K562 (cell line): ENCODE data around the gene MAGEA9B. TPM values are rescaled to one million over a fixed set of nuclear protein-coding genes. Genes with fewer than 3 reads are reported as not detected.

Source experiments
- CREB1 ChIP-seq, 2 experiments: sonication (generic) in 1 of 2; formaldehyde crosslinking in 1 of 2; IDR thresholded peaks; 2 replicates each; pipeline versions ENCODE4 v1.6.1 to v1.8.0; 2012 to 2022; ENCODE audit warnings: inconsistent platforms in 1 of 2, mild to moderate bottlenecking in 1 of 2, missing genetic modification reagents in 1 of 2, moderate library complexity in 1 of 2
- CSDE1 ChIP-seq, 2 experiments: fragments of 450-650 bp; IDR thresholded peaks; 2 replicates each; pipeline ENCODE4 v1.6.1; 2016; ENCODE audit warnings: mild to moderate bottlenecking in 1 of 2
- GATA2 ChIP-seq: sonication (generic); formaldehyde crosslinking; IDR thresholded peaks from 2 replicates; pipeline ENCODE4 v1.4.0; 2020; ENCODE audit warnings: mild to moderate bottlenecking, missing genetic modification reagents
- LCOR ChIP-seq: sonication (generic); formaldehyde crosslinking; IDR thresholded peaks from 2 replicates; pipeline ENCODE4 v1.8.0; 2022; ENCODE audit warnings: mild to moderate bottlenecking, missing genetic modification reagents
- MAZ ChIP-seq, 2 experiments: fragments of 450-650 bp in 1 of 2; sonication (generic) in 1 of 2; formaldehyde crosslinking; IDR thresholded peaks in 1 of 2; conservative IDR thresholded peaks in 1 of 2; 2 replicates each; pipeline versions ENCODE4 v1.4.0 to v1.5.0; 2020; ENCODE audit warnings: mild to moderate bottlenecking in 1 of 2, missing genetic modification reagents in 1 of 2
- NFE2 ChIP-seq: IDR thresholded peaks from 2 replicates; pipeline ENCODE4 v1.6.1; 2014; ENCODE audit warnings: antibody characterized with exemption, low read depth
- SIN3A ChIP-seq, 2 experiments: fragments of 150-350 bp in 1 of 2; IDR thresholded peaks; 2 replicates each; pipeline ENCODE4 v1.6.1; 2011 to 2016; ENCODE audit warnings: borderline replicate concordance in 2 of 2, low read depth in 2 of 2, low read length in 2 of 2, mild to moderate bottlenecking in 2 of 2, moderate library complexity in 2 of 2; ENCODE audit not compliant: control insufficient read depth in 1 of 2
- SREBF2 ChIP-seq: sonication (generic); formaldehyde crosslinking; IDR thresholded peaks from 2 replicates; pipeline ENCODE4 v1.4.0; 2020; ENCODE audit warnings: mild to moderate bottlenecking, missing genetic modification reagents
- ZNF79 ChIP-seq: fragments of 250-450 bp; sonication (Bioruptor Pico); IDR thresholded peaks from 2 replicates; pipeline ENCODE4 v1.4.0; 2020; ENCODE audit warnings: low read depth, mild to moderate bottlenecking, moderate library complexity
- polyA plus RNA-seq, 8 experiments: library from polyadenylated mRNA; depleted of rRNA in 4 of 8; stranded (reverse) in 5 of 8; unstranded in 3 of 8; fragments of >200 nt; fragmentation: Nextera tagmentation in 2 of 8; fragmentation: Illumina TruSeq in 1 of 8; extraction: Ambion mirVana in 2 of 8; extraction: Trizol in 1 of 8; gene quantifications; 2 replicates each; pipeline versions ENCODE4 v1.2.1 to v1.2.3, GENCODE V29; 2011 to 2014; ENCODE audit warnings: inconsistent platforms in 1 of 8, missing spikeins in 1 of 8
- total RNA-seq, 7 experiments: library from RNA; depleted of rRNA in 6 of 7; stranded (reverse); fragments of >200 nt in 6 of 7; fragmentation: Illumina TruSeq in 2 of 7; extraction: Trizol in 2 of 7; gene quantifications; 2 replicates each; pipeline versions ENCODE4 v1.2.1 to v1.2.3, GENCODE V29; 2011 to 2021; ENCODE audit warnings: low replicate concordance in 1 of 7
- TF ChIP-seq, protein P1 (sequence below): sonication (generic); formaldehyde crosslinking; IDR thresholded peaks from 2 replicates; pipeline ENCODE4 v1.9.0; 2022; ENCODE audit warnings: mild to moderate bottlenecking, missing genetic modification reagents

The MAGEA9B gene
- total and polyA plus RNA-seq, 9 of the 15 experiments (the other 6 are each of a cell fraction or from before 2014, with no cell fraction given), result 11.2 to 31.2 (median 14.1) TPM

DNA sequence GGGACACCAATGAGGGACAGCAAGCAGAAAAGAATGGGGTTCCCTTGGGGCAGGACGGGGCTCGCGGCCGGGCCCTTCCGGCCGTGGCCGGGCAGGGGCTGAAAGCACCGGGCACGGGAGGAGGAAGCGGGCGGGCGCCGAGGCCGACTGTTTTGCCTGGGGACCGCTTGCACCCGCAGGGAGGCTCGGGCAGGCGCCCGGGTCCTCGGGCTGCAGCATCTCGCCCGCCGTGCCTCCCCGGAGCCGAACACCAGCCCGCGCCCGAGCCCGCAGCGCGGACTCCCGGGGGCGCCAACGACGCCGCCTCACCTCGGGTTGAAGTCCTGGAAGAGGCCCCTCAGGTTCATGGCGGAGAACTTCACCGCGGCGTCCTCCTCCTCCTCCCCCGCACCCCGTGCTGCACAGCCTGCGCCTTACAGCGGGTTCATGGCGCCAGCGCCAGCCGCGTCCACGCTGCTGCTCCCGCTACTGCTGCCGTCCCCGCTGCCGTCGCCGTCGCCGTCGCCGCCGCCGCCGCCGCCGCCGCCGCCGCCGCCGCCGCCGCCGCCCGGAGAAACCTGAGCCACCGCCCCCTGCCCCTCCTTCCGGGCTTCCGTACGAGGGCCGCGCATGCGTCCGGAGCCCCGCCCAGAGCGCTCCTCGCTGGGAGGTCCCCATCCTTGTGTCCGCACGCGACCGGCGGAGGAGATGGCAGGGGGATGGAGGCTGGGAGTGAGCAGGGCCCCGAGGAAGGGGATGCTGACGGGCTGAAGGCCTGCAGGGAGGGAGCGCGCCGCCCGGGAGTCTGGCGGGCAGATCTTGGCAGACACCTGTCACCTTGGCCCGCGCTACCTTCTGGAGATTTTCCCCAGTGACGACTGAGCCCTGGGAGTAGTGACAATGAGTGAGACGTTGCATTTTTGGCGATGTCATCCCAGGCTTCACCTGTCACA is 44.2 kb upstream of the MAGEA9B start, which contains the start of gene TMEM185A (continued):
- TF ChIP-seq NFE2 (no peak), ZNF79 (CRISPR knock-in tag) (no peak), LCOR (CRISPR knock-in tag) (no peak), GATA2 (CRISPR knock-in tag) (no peak), CREB1 (IDR thresholded peaks at IDR 0.05) (no peak), CREB1 (CRISPR knock-in tag; IDR thresholded peaks at IDR 0.05) (no peak), CSDE1 (IDR thresholded peaks at IDR 0.05) (no peak), SIN3A (IDR thresholded peaks at IDR 0.05; ENCODE audit: borderline replicate concordance in 2 of 2, control insufficient read depth in 1 of 2, low read depth in 2 of 2, low read length in 2 of 2) (no peak), SREBF2 (CRISPR knock-in tag) (no peak), MAZ (CRISPR knock-in tag; conservative IDR thresholded peaks at IDR 0.05 in 1 of 2, IDR thresholded peaks at IDR 0.05 in 1 of 2) (0 out of 4 replicates have a peak, but pooled peaks of 1 of the 2 experiments have one; percentile 30)
- TF ChIP-seq, protein P1, sequence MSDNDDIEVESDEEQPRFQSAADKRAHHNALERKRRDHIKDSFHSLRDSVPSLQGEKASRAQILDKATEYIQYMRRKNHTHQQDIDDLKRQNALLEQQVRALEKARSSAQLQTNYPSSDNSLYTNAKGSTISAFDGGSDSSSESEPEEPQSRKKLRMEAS, result peak; percentile 19; the same call in 1 of the 2 replicates
